Retinal pigment epithelial cell (primary cell): ENCODE data around the gene LPCAT1.
A peak's percentile ranks its signal among the peaks of the same experiment; 100 is the strongest.

ENCODE experiments used
- DNase-seq: peaks from one replicate; pipeline ENCODE4 v3.0.0-alpha.2; 2010; ENCODE audit warnings: low read depth
- H3K4me3 ChIP-seq: 2 replicates; pipeline ENCODE4 v1.5.1; 2011; ENCODE audit warnings: mild to moderate bottlenecking, low read length, control low read depth, moderate library complexity
- CTCF ChIP-seq: conservative IDR thresholded peaks from 2 replicates; pipeline ENCODE4 v1.5.1; 2011; ENCODE audit warnings: low read depth, low read length, control low read depth, inconsistent platforms

The LPCAT1 gene

GRCh38 chr5:1439388-1440097 is 84.2 kb downstream of the LPCAT1 start:
- no peak overlapping the region for H3K4me3 ChIP-seq
- TF ChIP-seq CTCF, result no peak
- no peak for DNase-seq

- no peak for TF ChIP-seq CTCF
- DNase-seq, result no peak
- no peak overlapping the region for H3K4me3 ChIP-seq
These were observed 84.9 kb downstream of the LPCAT1 start for GRCh38 chr5:1438871-1439270.

GRCh38 chr5:1437876-1438559 is 85.7 kb downstream of the LPCAT1 start:
- DNase-seq, result no peak
- TF ChIP-seq CTCF, result no peak
- H3K4me3 ChIP-seq, result no peak overlapping the region

- peak; percentile 18 for TF ChIP-seq CTCF
- H3K4me3 ChIP-seq, result no peak overlapping the region
- no peak for DNase-seq
These were observed 86.4 kb downstream of the LPCAT1 start for GRCh38 chr5:1437226-1437829.

- TF ChIP-seq CTCF, result no peak
- DNase-seq, result no peak
- no peak overlapping the region for H3K4me3 ChIP-seq
These were observed 87.1 kb downstream of the LPCAT1 start for GRCh38 chr5:1436681-1437080.

- no peak for DNase-seq
- H3K4me3 ChIP-seq, result no peak overlapping the region
- TF ChIP-seq CTCF, result no peak
These were observed 87.7 kb downstream of the LPCAT1 start for GRCh38 chr5:1436036-1436435.
